Neural crest cell (in vitro differentiated cells): Measurements from ENCODE around the gene PPP6R1. TPM values are rescaled to one million over a fixed set of nuclear protein-coding genes. Genes with fewer than 3 reads are reported as not detected.

Experiments
- DNase-seq: peaks from one replicate; pipeline ENCODE4 v3.0.0; 2021; ENCODE audit warnings: low read depth, mixed read lengths, low spot score
- H3K27ac Mint-ChIP-seq: one replicate; pipeline ENCODE4 v1.8.0; 2021; ENCODE audit warnings: mild to moderate bottlenecking, mixed read lengths; ENCODE audit not compliant: unreplicated experiment
- H3K27me3 Mint-ChIP-seq: 2 replicates; pipeline ENCODE4 v1.8.0; 2021; ENCODE audit warnings: low read depth, mild to moderate bottlenecking, mixed read lengths
- H3K36me3 Mint-ChIP-seq: 2 replicates; pipeline ENCODE4 v1.8.0; 2021; ENCODE audit warnings: low read depth, mild to moderate bottlenecking, mixed read lengths
- H3K4me1 Mint-ChIP-seq: 2 replicates; pipeline ENCODE4 v1.8.0; 2021; ENCODE audit warnings: mixed read lengths
- H3K4me3 Mint-ChIP-seq: one replicate; pipeline ENCODE4 v1.8.0; 2021; ENCODE audit warnings: mild to moderate bottlenecking, mixed read lengths
- H3K9me3 Mint-ChIP-seq: 2 replicates; pipeline ENCODE4 v1.8.0; 2021; ENCODE audit warnings: mixed read lengths
- CTCF ChIP-seq: fragments of 200-600 bp; sonication (generic); conservative IDR thresholded peaks from 2 replicates; pipeline ENCODE4 v1.5.0; 2021; ENCODE audit warnings: antibody characterized with exemption, mild to moderate bottlenecking
- microRNA-seq: library from miRNA; unstranded; fragments of <30 nt; microRNA quantifications from one replicate; pipeline ENCODE4, GENCODE V29; 2020
- total RNA-seq: library from RNA; stranded (reverse); gene quantifications from 2 replicates; pipeline ENCODE4 v1.2.1, GENCODE V29; 2021

Gene PPP6R1
- total RNA-seq, 1 donor from 2014 or later, result 73.1 TPM

GRCh38 chr19:55186080-55186479 is 72.7 kb downstream of the PPP6R1 start:
- H3K4me1 Mint-ChIP-seq, result no peaks in the 10 kb centered on the region
- H3K9me3 Mint-ChIP-seq, result no peaks in the 10 kb centered on the region
- DNase-seq, result no peak
- no peak for TF ChIP-seq CTCF
- H3K27me3 Mint-ChIP-seq, result peaks cover 58% of the 10 kb centered on the region
- no peak overlapping the region for H3K4me3 Mint-ChIP-seq
- no peak overlapping the region for H3K27ac Mint-ChIP-seq
- no peaks in the 10 kb centered on the region for H3K36me3 Mint-ChIP-seq

- DNase-seq, result no peak
- Mint-ChIP-seq H3K36me3 (no peaks in the 10 kb centered on the region), H3K27me3 (peaks cover 84% of the 10 kb centered on the region), H3K4me3 (no peak overlapping the region), H3K4me1 (peaks cover 15% of the 10 kb centered on the region), H3K27ac (no peak overlapping the region), H3K9me3 (no peaks in the 10 kb centered on the region)
- no peak for TF ChIP-seq CTCF
Observed at GRCh38 chr19:55181740-55182139, 77.1 kb downstream of the PPP6R1 start.

Small RNA genes within 50 kb of the gene (microRNA-seq; reads per million reads assigned to microRNA genes)
- gene MIR6802 (5.3 reads per million), gene MIR6803 (9.5 reads per million, percentile 17 among the genes with 10 or more reads in this experiment), gene MIR6804 (8.9 reads per million, percentile 14 among the genes with 10 or more reads in this experiment)

Other genes with a start within 250 kb of the PPP6R1 start
- 0.33 and 0.39 TPM in 2 replicates for gene GP6, start 220.8 kb downstream of the PPP6R1 start, total RNA-seq
- 19.9 and 20.4 TPM in 2 replicates for gene RDH13, start 195.9 kb downstream of the PPP6R1 start, total RNA-seq
- 22.4 TPM in 2 replicates for gene EPS8L1, start 183.1 kb downstream of the PPP6R1 start, total RNA-seq
- 107 and 108 TPM in 2 replicates for gene PPP1R12C, start 141.4 kb downstream of the PPP6R1 start, total RNA-seq
- gene TNNT1, start 109.8 kb downstream of the PPP6R1 start, total RNA-seq, result 1.1 TPM in 1 of 2 replicates, not detected in the other
- 5.4 and 6.5 TPM in 2 replicates for gene TNNI3, start 101.3 kb downstream of the PPP6R1 start, total RNA-seq
- 9.5 and 10.4 TPM in 2 replicates for gene DNAAF3, start 92.4 kb downstream of the PPP6R1 start, total RNA-seq
- gene SYT5, start 78.7 kb downstream of the PPP6R1 start, total RNA-seq, result 3.5 and 4.3 TPM in 2 replicates
- gene PTPRH, start 49.5 kb downstream of the PPP6R1 start, total RNA-seq, result 1.2 and 2.0 TPM in 2 replicates
- 4.9 and 5.8 TPM in 2 replicates for gene TMEM86B, start 30.3 kb downstream of the PPP6R1 start, total RNA-seq
- 53.8 and 54.7 TPM in 2 replicates for gene HSPBP1, start 21.1 kb upstream of the PPP6R1 start, total RNA-seq
- 50.0 and 50.7 TPM in 2 replicates for gene BRSK1, start 25.0 kb upstream of the PPP6R1 start, total RNA-seq
- not detected in 2 replicates for gene TMEM150B, start 66.3 kb upstream of the PPP6R1 start, total RNA-seq
- 32.9 and 35.2 TPM in 2 replicates for gene KMT5C, start 80.9 kb upstream of the PPP6R1 start, total RNA-seq
- 0.16 TPM in 1 of 2 replicates, not detected in the other for gene COX6B2, start 95.7 kb upstream of the PPP6R1 start, total RNA-seq
- gene GARIN5B, start 104.2 kb upstream of the PPP6R1 start, total RNA-seq, result not detected in 2 replicates
- 0.56 and 0.59 TPM in 2 replicates for gene IL11, start 111.4 kb upstream of the PPP6R1 start, total RNA-seq
- not detected in 2 replicates for gene TMEM190, start 117.8 kb upstream of the PPP6R1 start, total RNA-seq
- gene TMEM238, start 125.3 kb upstream of the PPP6R1 start, total RNA-seq, result 0.40 and 0.71 TPM in 2 replicates
- 1,888 and 1,936 TPM in 2 replicates for gene RPL28, start 126.9 kb upstream of the PPP6R1 start, total RNA-seq
- 243 and 269 TPM in 2 replicates for gene UBE2S, start 148.8 kb upstream of the PPP6R1 start, total RNA-seq
- 0.54 and 0.59 TPM in 2 replicates for gene SHISA7, start 184.3 kb upstream of the PPP6R1 start, total RNA-seq
- 34.3 and 36.7 TPM in 2 replicates for gene ISOC2, start 202.6 kb upstream of the PPP6R1 start, total RNA-seq
- gene C19orf85, start 205.7 kb upstream of the PPP6R1 start, total RNA-seq, result not detected in 2 replicates
- 14.8 and 15.0 TPM in 2 replicates for gene ZNF628, start 217.6 kb upstream of the PPP6R1 start, total RNA-seq
- 81.1 and 87.9 TPM in 2 replicates for gene NAT14, start 226.2 kb upstream of the PPP6R1 start, total RNA-seq
- 1.3 and 1.5 TPM in 2 replicates for gene SSC5D, start 229.4 kb upstream of the PPP6R1 start, total RNA-seq